Measurements from ENCODE around the gene CENPH.
"Not testable (repeated sequence)": the region's sequence is repeated elsewhere in the genome, so short reads cannot be mapped to it uniquely, and the experiment has no call there.

CENPH gene

DNA sequence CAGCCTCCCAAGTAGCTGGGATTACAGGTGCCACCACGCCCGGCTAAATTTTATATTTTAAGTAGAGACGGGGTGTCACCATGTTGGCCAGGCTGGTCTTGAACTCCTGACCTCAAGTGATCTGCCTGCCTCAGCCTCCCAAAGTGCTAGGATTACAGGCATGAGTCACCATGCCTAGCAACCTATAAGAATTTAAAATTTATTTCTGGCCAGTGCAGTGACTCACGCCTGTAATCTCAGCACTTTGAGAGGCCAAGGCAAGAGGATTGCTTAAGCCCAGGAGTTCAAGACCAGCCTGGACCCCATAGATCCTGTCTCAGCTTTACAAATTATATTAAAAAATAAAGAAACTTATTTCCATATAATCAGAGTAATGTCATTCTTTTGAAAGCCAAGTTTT lies 66.6 kb downstream of the CENPH start:
- DNase-seq = not testable (repeated sequence)

DNA sequence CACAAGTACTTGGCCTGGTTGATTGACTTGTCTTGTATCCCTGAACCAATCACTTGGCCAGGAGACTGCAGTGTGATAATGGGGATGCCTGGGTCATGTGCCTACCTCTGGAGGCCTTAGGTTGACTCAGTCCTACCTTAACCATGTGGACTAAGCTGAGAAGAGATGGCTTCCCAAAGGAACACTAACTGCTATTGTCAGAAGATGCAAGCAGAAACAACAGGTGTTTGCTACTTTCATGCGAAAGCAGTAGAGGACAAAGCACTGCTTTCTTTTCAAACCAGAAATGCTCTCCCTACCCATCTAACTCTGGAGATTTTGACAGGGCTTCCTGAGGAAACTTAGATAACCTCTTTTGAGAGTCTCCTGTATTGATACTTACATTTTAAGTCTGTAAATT lies 68.2 kb downstream of the CENPH start:
- DNase-seq = no peak

Measured in activated CD4-positive, alpha-beta T cell treated with anti-CD3 and anti-CD28 coated beads, Interleukin-10, Interleukin-2, amounts not matched to agents 100 ng/mL and 50 ng/mL, durations not matched to agents 16 hours and 8 hours (primary cell).